ENCODE measurements around the gene PTPN5.
"Not testable (repeated sequence)": the region's sequence is repeated elsewhere in the genome, so short reads cannot be mapped to it uniquely, and the experiment has no call there.

The PTPN5 gene

GRCh38 chr11:18791207-18791968 lies at the start of gene PTPN5:
Gene PTPN5, minus strand, starts transcription at chr11:18791798. Its CDS starts 19,840 bp downstream, at chr11:18771958.
- no peak for FAIRE-seq

- FAIRE-seq, result no peak
Observed at GRCh38 chr11:18836417-18836816, 44.8 kb upstream of the PTPN5 start.

- no peak for FAIRE-seq
Observed at GRCh38 chr11:18834754-18835466, 43.3 kb upstream of the PTPN5 start.

- FAIRE-seq, result not testable (repeated sequence)
Observed at GRCh38 chr11:18820160-18820559, 28.6 kb upstream of the PTPN5 start.

- FAIRE-seq, result no peak
Observed at GRCh38 chr11:18804199-18804999, 12.8 kb upstream of the PTPN5 start.

GRCh38 chr11:18802381-18803257 lies 11.0 kb upstream of the PTPN5 start:
- no peak for FAIRE-seq

- no peak for FAIRE-seq
Observed at GRCh38 chr11:18798799-18799469, 7.3 kb upstream of the PTPN5 start.

- FAIRE-seq, result no peak
Observed at GRCh38 chr11:18794956-18795355, 3.4 kb upstream of the PTPN5 start.

GRCh38 chr11:18792827-18793226 lies 1.2 kb upstream of the PTPN5 start:
- FAIRE-seq, result no peak

- FAIRE-seq, result no peak
Observed at GRCh38 chr11:18791969-18792628, 501 bp upstream of the PTPN5 start.

- no peak for FAIRE-seq
Observed at GRCh38 chr11:18790883-18791206, 753 bp downstream of the PTPN5 start.

- FAIRE-seq, result no peak
Observed at GRCh38 chr11:18789942-18790341, 1.7 kb downstream of the PTPN5 start.

- no peak for FAIRE-seq
Observed at GRCh38 chr11:18785411-18785810, 6.2 kb downstream of the PTPN5 start.

- FAIRE-seq, result no peak
Observed at GRCh38 chr11:18780896-18781295, 10.7 kb downstream of the PTPN5 start.

- no peak for FAIRE-seq
Observed at GRCh38 chr11:18780329-18780728, 11.3 kb downstream of the PTPN5 start.

- no peak for FAIRE-seq
Observed at GRCh38 chr11:18778468-18778867, 13.1 kb downstream of the PTPN5 start.

GRCh38 chr11:18776324-18776723 lies 15.3 kb downstream of the PTPN5 start:
- no peak for FAIRE-seq

- FAIRE-seq, result no peak
Observed at GRCh38 chr11:18775492-18776292, 15.9 kb downstream of the PTPN5 start.

GRCh38 chr11:18774801-18775200 lies 16.8 kb downstream of the PTPN5 start:
- FAIRE-seq, result no peak

- no peak for FAIRE-seq
Observed at GRCh38 chr11:18773681-18774080, 17.9 kb downstream of the PTPN5 start.
